IMR-90 (cell line): ENCODE data around the gene TTC23. TPM values are rescaled to one million over a fixed set of nuclear protein-coding genes. Genes with fewer than 3 reads are reported as not detected.

Source experiments
- ATAC-seq: fragments of 200-7000 bp; cut with Tn5 transposase; 2 replicates; pipeline ENCODE4 v1.9.1; 2020; ENCODE audit warnings: low read depth, mild to moderate bottlenecking, moderate library complexity
- BruUV-seq: library from RNA; stranded (reverse); fragments of 400-500 nt; replicated peaks from 2 replicates; lab custom pipeline; 2021; lab: Mats Ljungman, UMichigan
- CTCF ChIA-PET: fragments of 300-600 bp; formaldehyde crosslinking; extraction: SDS; loops from one replicate; lab custom pipeline; 2021; ENCODE audit warnings: antibody characterized with exemption; lab: Yijun Ruan, JAX
- POLR2A ChIA-PET: fragments of 300-600 bp; sonication (Branson Sonifier 250); formaldehyde crosslinking; loops from one replicate; lab custom pipeline; 2022; ENCODE audit warnings: antibody characterized with exemption; ENCODE audit not compliant: unreplicated experiment; lab: Charles Lee
- DNase-seq: peaks from one replicate; pipeline ENCODE4 v3.0.0; 2013
- H2AFZ ChIP-seq: replicated peaks from 2 replicates; pipeline ENCODE3; 2013; ENCODE audit warnings: low read length, mild to moderate bottlenecking; ENCODE audit not compliant: poor library complexity
- H2AK5ac ChIP-seq: 2 replicates; pipeline ENCODE4 v1.6.1; 2013; ENCODE audit warnings: low read depth, low read length, inconsistent platforms
- H2AK9ac ChIP-seq: replicated peaks from 2 replicates; pipeline ENCODE3; 2013; ENCODE audit warnings: mild to moderate bottlenecking, low read depth, low read length, moderate library complexity; ENCODE audit not compliant: poor library complexity
- H2BK120ac ChIP-seq: 2 replicates; pipeline ENCODE4 v1.6.1; 2013; ENCODE audit warnings: low read depth, low read length, inconsistent platforms
- H2BK15ac ChIP-seq: 3 replicates; pipeline ENCODE4 v1.6.1; 2013; ENCODE audit warnings: low read depth, low read length, inconsistent platforms
- H2BK20ac ChIP-seq: 2 replicates; pipeline ENCODE4 v1.6.1; 2013; ENCODE audit warnings: low read depth, mild to moderate bottlenecking, inconsistent platforms, low read length, moderate library complexity
- H2BK5ac ChIP-seq: 2 replicates; pipeline ENCODE4 v1.6.1; 2013; ENCODE audit warnings: mild to moderate bottlenecking, low read depth, low read length, inconsistent platforms; ENCODE audit not compliant: poor library complexity, severe bottlenecking
- H3K14ac ChIP-seq: replicated peaks from 2 replicates; pipeline ENCODE4 v1.6.1; 2013; ENCODE audit warnings: low read depth, low read length, inconsistent platforms
- H3K18ac ChIP-seq: 2 replicates; pipeline ENCODE4 v1.6.1; 2013; ENCODE audit warnings: low read depth, low read length, control low read depth
- H3K23ac ChIP-seq: 2 replicates; pipeline ENCODE4 v1.6.1; 2013; ENCODE audit warnings: low read depth, low read length, inconsistent platforms
- H3K27ac ChIP-seq: 2 replicates; pipeline ENCODE4 v1.5.1; 2013; ENCODE audit warnings: mild to moderate bottlenecking, control low read depth, low read length; ENCODE audit not compliant: insufficient read depth
- H3K27me3 ChIP-seq: 2 replicates; pipeline ENCODE4 v1.6.1; 2013; ENCODE audit warnings: low read length; ENCODE audit not compliant: control insufficient read depth, insufficient read depth
- H3K36me3 ChIP-seq: 2 replicates; pipeline ENCODE4 v1.6.1; 2013; ENCODE audit warnings: low read length, mixed read lengths; ENCODE audit not compliant: control insufficient read depth, insufficient read depth
- H3K4ac ChIP-seq: 2 replicates; pipeline ENCODE4 v1.6.1; 2013; ENCODE audit warnings: low read depth, low read length, inconsistent platforms
- H3K4me1 ChIP-seq: 2 replicates; pipeline ENCODE4 v1.6.1; 2013; ENCODE audit warnings: low read length, mixed read lengths; ENCODE audit not compliant: control insufficient read depth, insufficient read depth
- H3K4me2 ChIP-seq: 2 replicates; pipeline ENCODE4 v1.6.1; 2013; ENCODE audit warnings: low read depth, mild to moderate bottlenecking, control low read depth, low read length, moderate library complexity
- H3K4me3 ChIP-seq: 2 replicates; pipeline ENCODE4 v1.5.1; 2013; ENCODE audit warnings: low read depth, mild to moderate bottlenecking, control low read depth, low read length, moderate library complexity; ENCODE audit not compliant: insufficient read depth
- H3K56ac ChIP-seq: 2 replicates; pipeline ENCODE4 v1.6.1; 2013; ENCODE audit warnings: low read length, inconsistent platforms; ENCODE audit not compliant: insufficient read depth; ENCODE audit errors: extremely low read depth
- H3K79me1 ChIP-seq, 2 experiments: 2 replicates each; pipeline ENCODE4 v1.6.1; 2013; ENCODE audit warnings: low read length in 2 of 2, inconsistent platforms in 1 of 2, low read depth in 1 of 2
- H3K9ac ChIP-seq: 2 replicates; pipeline ENCODE4 v1.6.1; 2013; ENCODE audit warnings: low read depth, low read length, control low read depth
- H3K9me1 ChIP-seq: 2 replicates; pipeline ENCODE4 v1.6.1; 2013; ENCODE audit warnings: low read length, inconsistent platforms; ENCODE audit not compliant: insufficient read depth
- H3K9me3 ChIP-seq: 2 replicates; pipeline ENCODE4 v1.6.1; 2013; ENCODE audit warnings: low read length; ENCODE audit not compliant: control insufficient read depth, insufficient read depth
- H4K20me1 ChIP-seq: 2 replicates; pipeline ENCODE4 v1.6.1; 2013; ENCODE audit warnings: low read length, inconsistent platforms; ENCODE audit not compliant: insufficient read depth
- H4K5ac ChIP-seq: 2 replicates; pipeline ENCODE4 v1.6.1; 2013; ENCODE audit warnings: mild to moderate bottlenecking, low read depth, low read length, control low read depth
- H4K8ac ChIP-seq, 2 experiments: 2 replicates each; pipeline ENCODE4 v1.6.1; 2013; ENCODE audit warnings: low read depth in 2 of 2, low read length in 2 of 2, control low read depth in 1 of 2, inconsistent platforms in 1 of 2
- H4K91ac ChIP-seq: 2 replicates; pipeline ENCODE4 v1.6.1; 2013; ENCODE audit warnings: low read depth, low read length, inconsistent platforms; ENCODE audit not compliant: insufficient read depth
- MAFK ChIP-seq: IDR thresholded peaks from 2 replicates; pipeline ENCODE4 v1.6.1; 2012; ENCODE audit warnings: low read depth, low read length, improper control_type of control experiment
- WGBS, 2 experiments: methylation state at CpG; one replicate each; pipeline versions ENCODE4 v1.1.5 to v1.1.7; 2013; ENCODE audit warnings: missing lambda C conversion rate in 2 of 2; ENCODE audit not compliant: insufficient read length in 1 of 2; ENCODE audit errors: extremely low coverage in 2 of 2; 5-methylcytosine and 5-hydroxymethylcytosine counted together
- dilution Hi-C: fragments of 300-500 bp; cut with HindIII; formaldehyde crosslinking; loops from one replicate; pipeline ENCODE4 v1.14.3; 2018; ENCODE audit warnings: low sequenced_read_pairs; ENCODE audit not compliant: unreplicated experiment
- in situ Hi-C: fragments of 300-500 bp; cut with MboI; formaldehyde crosslinking; loops from 3 replicates; pipeline ENCODE4 v1.14.3; 2019; ENCODE audit warnings: low sequenced_read_pairs, inconsistent platforms, mixed read lengths
- intact Hi-C: fragments of 100-400 bp; cut with micrococcal nuclease; formaldehyde crosslinking; loops from 2 replicates; pipeline ENCODE4 v1.10.0; 2022
- polyA plus RNA-seq, 3 experiments: library from polyadenylated mRNA; depleted of rRNA; stranded (reverse); fragments of >200 nt; gene quantifications; 2 replicates each; pipeline ENCODE4 v1.2.3, GENCODE V29; 2012; ENCODE audit warnings: low replicate concordance in 1 of 3
- total RNA-seq: library from RNA; depleted of rRNA; stranded (reverse); fragments of >200 nt; gene quantifications from 2 replicates; pipeline ENCODE4 v1.2.3, GENCODE V29; 2012
- TF ChIP-seq, protein P1 (sequence below): fragments of 150-350 bp; IDR thresholded peaks from 2 replicates; pipeline ENCODE4 v1.6.1; 2016; ENCODE audit warnings: low read depth, mild to moderate bottlenecking, low read length, moderate library complexity, borderline replicate concordance
- TF ChIP-seq, protein P2 (sequence below): conservative IDR thresholded peaks from 2 replicates; pipeline ENCODE4 v1.5.1; 2012; ENCODE audit warnings: mild to moderate bottlenecking, low read depth, low read length, improper control_type of control experiment

The TTC23 gene
- total and polyA plus RNA-seq, 2 of the 4 experiments (the other 2 are of a cell fraction) = 7.8 to 29.8 TPM

DNA sequence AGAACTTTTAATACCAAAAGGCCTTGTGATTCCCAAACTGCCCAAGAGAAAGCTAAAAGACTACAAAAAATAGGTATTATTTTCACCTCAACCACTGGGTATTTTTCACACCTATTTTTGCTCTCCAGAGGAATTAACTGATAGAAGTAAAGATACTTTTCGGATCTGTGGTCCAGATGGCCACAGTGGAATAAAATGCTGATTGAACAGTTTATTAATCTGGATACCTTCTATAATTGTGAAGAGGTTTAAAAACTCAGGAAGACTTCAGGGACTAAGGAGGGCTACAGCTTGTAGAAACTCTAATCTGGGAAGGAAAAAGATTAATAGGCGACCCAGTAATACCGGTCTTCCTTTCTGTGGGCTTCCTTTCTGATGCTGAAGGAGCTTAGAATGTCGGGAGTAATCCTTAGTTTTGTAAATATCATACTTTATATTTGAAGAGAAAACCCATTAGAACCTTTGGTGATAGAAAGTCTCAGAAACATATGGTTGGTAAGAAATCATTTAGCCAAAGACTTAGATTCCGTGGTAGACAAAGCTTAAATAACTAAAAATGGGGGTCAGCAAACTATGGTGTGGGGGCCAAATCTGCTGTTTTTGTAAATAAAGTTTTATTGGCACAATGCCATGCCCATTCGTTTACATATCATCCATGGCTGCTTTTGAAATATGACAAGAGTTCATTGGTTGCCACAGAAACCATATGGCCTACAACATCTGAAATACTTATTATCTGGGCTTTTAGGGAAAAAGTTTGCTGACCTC lies 47.8 kb downstream of the TTC23 start:
- Histone ChIP-seq H3K36me3 (peaks cover 5% of the 10 kb centered on the region), H3K27ac (no peak overlapping the region), H3K4me2 (no peak overlapping the region), H4K20me1 (no peaks in the 10 kb centered on the region; the same call in 1 of the 2 replicates), H3K79me1 (peaks cover 3% of the 10 kb centered on the region in 2 experiments; a peak in 2 of 4 replicates), H2BK120ac (no peak overlapping the region), H4K8ac (no peak overlapping the region), H3K9me1 (peaks cover 7% of the 10 kb centered on the region; the same call in 1 of the 2 replicates), H2AK9ac (no peak overlapping the region), H2BK15ac (no peak overlapping the region), H3K56ac (no peak overlapping the region), H2BK20ac (no peak overlapping the region), H3K14ac (no peak overlapping the region), H2BK5ac (no peak overlapping the region), H3K4ac (no peak overlapping the region), H2AK5ac (no peak overlapping the region), H3K23ac (no peak overlapping the region), H3K4me1 (no peaks in the 10 kb centered on the region), H2AFZ (no peak overlapping the region), H4K5ac (no peak overlapping the region), H4K91ac (no peak overlapping the region), H3K4me3 (no peak overlapping the region), H3K9ac (no peak overlapping the region), H3K18ac (no peak overlapping the region), H3K27me3 (no peaks in the 10 kb centered on the region), H3K9me3 (no peaks in the 10 kb centered on the region)
- TF ChIP-seq, protein P1, sequence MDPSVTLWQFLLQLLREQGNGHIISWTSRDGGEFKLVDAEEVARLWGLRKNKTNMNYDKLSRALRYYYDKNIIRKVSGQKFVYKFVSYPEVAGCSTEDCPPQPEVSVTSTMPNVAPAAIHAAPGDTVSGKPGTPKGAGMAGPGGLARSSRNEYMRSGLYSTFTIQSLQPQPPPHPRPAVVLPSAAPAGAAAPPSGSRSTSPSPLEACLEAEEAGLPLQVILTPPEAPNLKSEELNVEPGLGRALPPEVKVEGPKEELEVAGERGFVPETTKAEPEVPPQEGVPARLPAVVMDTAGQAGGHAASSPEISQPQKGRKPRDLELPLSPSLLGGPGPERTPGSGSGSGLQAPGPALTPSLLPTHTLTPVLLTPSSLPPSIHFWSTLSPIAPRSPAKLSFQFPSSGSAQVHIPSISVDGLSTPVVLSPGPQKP = no peak
- TF ChIP-seq, protein P2, sequence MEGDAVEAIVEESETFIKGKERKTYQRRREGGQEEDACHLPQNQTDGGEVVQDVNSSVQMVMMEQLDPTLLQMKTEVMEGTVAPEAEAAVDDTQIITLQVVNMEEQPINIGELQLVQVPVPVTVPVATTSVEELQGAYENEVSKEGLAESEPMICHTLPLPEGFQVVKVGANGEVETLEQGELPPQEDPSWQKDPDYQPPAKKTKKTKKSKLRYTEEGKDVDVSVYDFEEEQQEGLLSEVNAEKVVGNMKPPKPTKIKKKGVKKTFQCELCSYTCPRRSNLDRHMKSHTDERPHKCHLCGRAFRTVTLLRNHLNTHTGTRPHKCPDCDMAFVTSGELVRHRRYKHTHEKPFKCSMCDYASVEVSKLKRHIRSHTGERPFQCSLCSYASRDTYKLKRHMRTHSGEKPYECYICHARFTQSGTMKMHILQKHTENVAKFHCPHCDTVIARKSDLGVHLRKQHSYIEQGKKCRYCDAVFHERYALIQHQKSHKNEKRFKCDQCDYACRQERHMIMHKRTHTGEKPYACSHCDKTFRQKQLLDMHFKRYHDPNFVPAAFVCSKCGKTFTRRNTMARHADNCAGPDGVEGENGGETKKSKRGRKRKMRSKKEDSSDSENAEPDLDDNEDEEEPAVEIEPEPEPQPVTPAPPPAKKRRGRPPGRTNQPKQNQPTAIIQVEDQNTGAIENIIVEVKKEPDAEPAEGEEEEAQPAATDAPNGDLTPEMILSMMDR = no peak
- peak; percentile 71 for TF ChIP-seq MAFK
- dilution Hi-C loops (loop anchor here (25.0 kb wide), 1 partner anchor 89 kb away; the partner anchor contains the start of gene SYNM), in situ Hi-C loops (loop anchor here (25.0 kb wide), 1 partner anchor 764 kb away; no protein-coding TSS in a partner anchor), intact Hi-C loops (loop anchor here (5.0 kb wide), 1 partner anchor 736 kb away; no protein-coding TSS in a partner anchor)
- no TSS peak for BruUV-seq
- no CpG with 5 or more reads among the region's 6 CpGs for WGBS, 2 experiments
- ATAC-seq = no peak
- ChIA-PET POLR2A (no interaction called here), CTCF (interaction anchor here (0.7 to 2.3 kb wide), 2 partner anchors 96 to 101 kb away, joined by 5 to 7 read pairs; no protein-coding TSS in a partner anchor)
- no peak for DNase-seq
